SK-N-SH (cell line): ENCODE results near the gene PRKCA. TPM values are rescaled to one million over a fixed set of nuclear protein-coding genes. Genes with fewer than 3 reads are reported as not detected.

Source experiments
- CTCF ChIA-PET: fragments of 300-600, 350-600 bp; formaldehyde crosslinking; extraction: SDS; loops from one replicate; lab custom pipeline; 2021; lab: Yijun Ruan, JAX
- POLR2A ChIA-PET: fragments of 350-600 bp; sonication (Branson Sonifier 250); formaldehyde crosslinking; extraction: SDS; loops from one replicate; lab custom pipeline; 2020; ENCODE audit warnings: antibody characterized with exemption, inconsistent platforms; lab: Yijun Ruan, JAX
- DNase-seq: peaks from one replicate; pipeline ENCODE4 v3.0.0; 2012
- H2AFZ ChIP-seq: fragments of 200-600 bp; sonication (generic); 2 replicates; pipeline ENCODE4 v1.8.1; 2016; ENCODE audit warnings: antibody characterized with exemption, mild to moderate bottlenecking, low read depth
- H3F3A ChIP-seq: fragments of 200-600 bp; sonication (generic); replicated peaks from 2 replicates; pipeline ENCODE3; 2016; ENCODE audit warnings: antibody characterized with exemption, mild to moderate bottlenecking; ENCODE audit not compliant: insufficient read depth
- H3K27ac ChIP-seq, 2 experiments: fragments of 200-500 bp in 1 of 2; fragments of 200-600 bp in 1 of 2; sonication (Bioruptor generic) in 1 of 2; sonication (generic), shearing (Covaris generic) in 1 of 2; 2 replicates each; pipeline versions ENCODE4 v1.5.1 to v1.6.1; 2014 to 2016; ENCODE audit warnings: low read depth in 2 of 2, inconsistent platforms in 1 of 2, low read length in 1 of 2, mild to moderate bottlenecking in 1 of 2, mixed read lengths in 1 of 2
- H3K27me3 ChIP-seq: fragments of 200-600 bp; sonication (generic), shearing (Covaris generic); 2 replicates; pipeline ENCODE4 v1.6.1; 2016; ENCODE audit warnings: mixed run types; ENCODE audit not compliant: insufficient read depth
- H3K36me3 ChIP-seq, 2 experiments: fragments of 200-500 bp in 1 of 2; fragments of 200-600 bp in 1 of 2; sonication (Bioruptor generic) in 1 of 2; sonication (generic) in 1 of 2; replicated peaks in 1 of 2; 2 replicates each; pipeline versions ENCODE3 to v1.5.1; 2014 to 2016; ENCODE audit warnings: low read length in 1 of 2, mild to moderate bottlenecking in 1 of 2; ENCODE audit not compliant: insufficient read depth in 2 of 2, control insufficient read depth in 1 of 2
- H3K4me1 ChIP-seq, 2 experiments: fragments of 200-500 bp in 1 of 2; fragments of 200-600 bp in 1 of 2; sonication (Bioruptor generic) in 1 of 2; sonication (generic), shearing (Covaris generic) in 1 of 2; 2 replicates each; pipeline versions ENCODE4 v1.5.1 to v1.6.1; 2014 to 2016; ENCODE audit warnings: low read depth in 1 of 2, low read length in 1 of 2, mixed run types in 1 of 2; ENCODE audit not compliant: insufficient read depth in 2 of 2, control insufficient read depth in 1 of 2
- H3K4me2 ChIP-seq: fragments of 200-600 bp; sonication (generic), shearing (Covaris generic); 2 replicates; pipeline ENCODE4 v1.6.1; 2017; ENCODE audit warnings: mixed run types
- H3K4me3 ChIP-seq, 2 experiments: fragments of 200-500 bp in 1 of 2; fragments of 200-600 bp in 1 of 2; sonication (Bioruptor generic) in 1 of 2; sonication (generic), shearing (Covaris generic) in 1 of 2; 2 replicates each; pipeline versions ENCODE4 v1.5.1 to v1.8.1; 2014 to 2016; ENCODE audit warnings: low read depth in 2 of 2, inconsistent platforms in 1 of 2, low read length in 1 of 2, mild to moderate bottlenecking in 1 of 2, mixed read lengths in 1 of 2, moderate library complexity in 1 of 2
- H3K79me2 ChIP-seq: fragments of 200-600 bp; sonication (generic); 2 replicates; pipeline ENCODE4 v1.8.1; 2017; ENCODE audit warnings: mild to moderate bottlenecking; ENCODE audit not compliant: insufficient read depth
- H3K9ac ChIP-seq: fragments of 200-600 bp; sonication (generic); 2 replicates; pipeline ENCODE4 v1.6.1; 2017; ENCODE audit warnings: mixed run types
- H3K9me2 ChIP-seq: fragments of 200-600 bp; sonication (generic); 2 replicates; pipeline ENCODE4 v1.6.1; 2017; ENCODE audit warnings: mixed run types
- H3K9me3 ChIP-seq: fragments of 200-600 bp; sonication (generic); 2 replicates; pipeline ENCODE4 v1.6.1; 2017; ENCODE audit warnings: mixed run types, mild to moderate bottlenecking, moderate library complexity
- H4K20me1 ChIP-seq: fragments of 200-600 bp; sonication (generic); 2 replicates; pipeline ENCODE4 v1.6.1; 2017; ENCODE audit warnings: mild to moderate bottlenecking, mixed run types; ENCODE audit not compliant: insufficient read depth
- CHD2 ChIP-seq: fragments of 150-350 bp; IDR thresholded peaks from 2 replicates; pipeline ENCODE4 v1.6.1; 2018; ENCODE audit warnings: low read length; ENCODE audit not compliant: partially characterized antibody
- CTCF ChIP-seq: fragments of 200-600 bp; sonication (generic); IDR thresholded peaks from 2 replicates; pipeline ENCODE4 v1.6.1; 2017; ENCODE audit warnings: antibody characterized with exemption, mild to moderate bottlenecking, moderate library complexity
- EP300 ChIP-seq, 2 experiments: IDR thresholded peaks; 2 replicates each; pipeline versions ENCODE4 v1.4.0 to v1.6.1; 2012; ENCODE audit warnings: borderline replicate concordance in 1 of 2, low read depth in 1 of 2, low read length in 1 of 2
- FOSL2 ChIP-seq: IDR thresholded peaks from 2 replicates; pipeline ENCODE4 v1.4.0; 2012; ENCODE audit warnings: low read depth, mild to moderate bottlenecking, moderate library complexity, borderline replicate concordance
- GABPA ChIP-seq: IDR thresholded peaks from 2 replicates; pipeline ENCODE4 v1.4.0; 2012; ENCODE audit warnings: low read depth, mild to moderate bottlenecking
- IRF3 ChIP-seq: fragments of 150-350 bp; IDR thresholded peaks from 2 replicates; pipeline ENCODE4 v1.6.1; 2016; ENCODE audit warnings: mild to moderate bottlenecking, low read depth, low read length
- JUND ChIP-seq: IDR thresholded peaks from 2 replicates; pipeline ENCODE4 v1.4.0; 2012
- MAX ChIP-seq: IDR thresholded peaks from 2 replicates; pipeline ENCODE4 v1.4.0; 2012; ENCODE audit warnings: low read depth
- NFIC ChIP-seq: IDR thresholded peaks from 2 replicates; pipeline ENCODE4 v1.4.0; 2012; ENCODE audit warnings: borderline replicate concordance
- PBX3 ChIP-seq: IDR thresholded peaks from 2 replicates; pipeline ENCODE4; 2012
- POLR2AphosphoS5 ChIP-seq: IDR thresholded peaks from 2 replicates; pipeline ENCODE4 v1.6.1; 2012; ENCODE audit warnings: low read depth, low read length
- RCOR1 ChIP-seq: fragments of 150-350 bp; IDR thresholded peaks from 2 replicates; pipeline ENCODE4 v1.6.1; 2017; ENCODE audit warnings: antibody characterized with exemption, low read length
- REST ChIP-seq: IDR thresholded peaks from 2 replicates; pipeline ENCODE4 v1.6.1; 2012; ENCODE audit warnings: mild to moderate bottlenecking, low read depth, low read length, moderate library complexity
- RFX5 ChIP-seq: IDR thresholded peaks from 2 replicates; pipeline ENCODE4 v1.6.1; 2012; ENCODE audit warnings: mild to moderate bottlenecking, improper control_type of control experiment, low read length
- RXRA ChIP-seq: IDR thresholded peaks from 2 replicates; pipeline ENCODE4 v1.4.0; 2012; ENCODE audit warnings: low read depth, mild to moderate bottlenecking, borderline replicate concordance
- SIN3A ChIP-seq: IDR thresholded peaks from 2 replicates; pipeline ENCODE4 v1.6.1; 2012; ENCODE audit warnings: low read depth, mild to moderate bottlenecking, low read length, moderate library complexity, borderline replicate concordance
- SMC3 ChIP-seq: IDR thresholded peaks from 2 replicates; pipeline ENCODE4 v1.6.1; 2012; ENCODE audit warnings: low read depth, low read length, improper control_type of control experiment
- TEAD4 ChIP-seq: IDR thresholded peaks from 2 replicates; pipeline ENCODE4 v1.4.0; 2012; ENCODE audit warnings: mild to moderate bottlenecking, borderline replicate concordance; ENCODE audit not compliant: insufficient read depth
- YY1 ChIP-seq: IDR thresholded peaks from 2 replicates; pipeline ENCODE4 v1.4.0; 2012; ENCODE audit warnings: low read depth, mild to moderate bottlenecking
- ZBTB33 ChIP-seq: IDR thresholded peaks from 2 replicates; pipeline ENCODE4 v1.4.0; 2012; ENCODE audit warnings: low read depth, borderline replicate concordance
- WGBS: methylation state at CpG from one replicate; pipeline ENCODE4 v1.1.6; 2017; ENCODE audit warnings: low lambda C conversion rate; 5-methylcytosine and 5-hydroxymethylcytosine counted together
- polyA plus RNA-seq, 3 experiments: library from polyadenylated mRNA; depleted of rRNA; stranded (reverse); fragments of >200 nt; gene quantifications; 2 replicates each; pipeline ENCODE4 v1.2.3, GENCODE V29; 2012

PRKCA gene
- polyA plus RNA-seq, 1 of the 3 experiments (the other 2 are of a cell fraction): 108 TPM

GRCh38 chr17:66679631-66680517 lies 377.5 kb downstream of the PRKCA start:
- H3K9me2 ChIP-seq: no peaks in the 10 kb centered on the region
- ChIA-PET POLR2A (no interaction called here), CTCF (interaction anchor here (0.6 to 3.2 kb wide), 3 partner anchors 9 to 480 kb away, joined by 3 to 10 read pairs (median 4); no protein-coding TSS in a partner anchor)
- H4K20me1 ChIP-seq: peaks cover 54% of the 10 kb centered on the region
- no peak overlapping the region for H3K4me3 ChIP-seq
- DNase-seq: no peak
- H3F3A ChIP-seq: no peaks in the 10 kb centered on the region
- H3K27me3 ChIP-seq: no peaks in the 10 kb centered on the region
- H3K4me2 ChIP-seq: no peak overlapping the region
- no peak overlapping the region for H3K9ac ChIP-seq
- 95% methylated on average over 11 of the region's 11 CpGs for WGBS
- H3K9me3 ChIP-seq: no peaks in the 10 kb centered on the region
- peaks cover 21 to 32% of the 10 kb centered on the region in 2 experiments for H3K36me3 ChIP-seq
- no peak for TF ChIP-seq RXRA
- no peak for TF ChIP-seq RCOR1
- no peak for TF ChIP-seq TEAD4
- TF ChIP-seq JUND: no peak
- no peak for TF ChIP-seq YY1
- TF ChIP-seq REST: no peak
- TF ChIP-seq SIN3A: no peak
- no peak for TF ChIP-seq CTCF
- no peak for TF ChIP-seq GABPA
- no peak for TF ChIP-seq POLR2AphosphoS5
- TF ChIP-seq EP300 (IDR thresholded peaks at IDR 0.05; ENCODE audit: borderline replicate concordance in 1 of 2, low read depth in 1 of 2, low read length in 1 of 2): no peak
- TF ChIP-seq PBX3: no peak
- TF ChIP-seq NFIC: no peak
- TF ChIP-seq RFX5: no peak
- no peak for TF ChIP-seq IRF3
- no peak for TF ChIP-seq SMC3
- no peak for TF ChIP-seq CHD2
- TF ChIP-seq MAX: no peak
- no peak for TF ChIP-seq FOSL2
- TF ChIP-seq ZBTB33: no peak
- no peak overlapping the region for H3K27ac ChIP-seq
- H2AFZ ChIP-seq: no peak overlapping the region
- peaks cover 0 to 12% of the 10 kb centered on the region in 2 experiments; a peak in 2 of 4 replicates for H3K4me1 ChIP-seq
- peaks cover 51% of the 10 kb centered on the region; the same call in 1 of the 2 replicates for H3K79me2 ChIP-seq
